HCT116 (cell line): ENCODE measurements around the gene FCHSD2. TPM values are rescaled to one million over a fixed set of nuclear protein-coding genes. Genes with fewer than 3 reads are reported as not detected.

ENCODE experiments used
- ATAC-seq: fragments of 200-7000 bp; cut with Tn5 transposase; 2 replicates; pipeline ENCODE4 v1.9.1; 2020; ENCODE audit warnings: mild to moderate bottlenecking, moderate library complexity
- BruUV-seq: library from RNA; stranded (reverse); fragments of 400-500 nt; replicated peaks from 2 replicates; lab custom pipeline; 2021; lab: Mats Ljungman, UMichigan
- CTCF ChIA-PET: fragments of 300-600 bp; sonication (Branson Sonifier 250); formaldehyde crosslinking; loops from one replicate; lab custom pipeline; 2021; ENCODE audit warnings: antibody characterized with exemption; lab: Charles Lee
- POLR2A ChIA-PET: fragments of 300-600, 350-600 bp; sonication (Branson Sonifier 250); formaldehyde crosslinking; loops from one replicate; lab custom pipeline; 2021; ENCODE audit warnings: antibody characterized with exemption; lab: Charles Lee
- RAD21 ChIA-PET, 2 experiments: fragments of 300-600 bp; sonication (Branson Sonifier 250); formaldehyde crosslinking; loops; one replicate each; lab custom pipeline; 2023; ENCODE audit warnings: low total read pairs in 2 of 2; ENCODE audit not compliant: uncharacterized antibody in 2 of 2, unreplicated experiment in 2 of 2, low non-redundant PET in 1 of 2; lab: Charles Lee
- DNase-seq: peaks from one replicate; pipeline ENCODE4 v3.0.0-alpha.2; 2010; ENCODE audit warnings: low read depth, low spot score
- H2AFZ ChIP-seq: fragments of 200-600 bp; shearing (Covaris generic), sonication (generic); 2 replicates; pipeline ENCODE4 v1.6.1; 2017; ENCODE audit warnings: low read depth, mixed run types, mixed read lengths, antibody characterized with exemption, low read length; ENCODE audit not compliant: poor library complexity, severe bottlenecking
- H3K27ac ChIP-seq: 2 replicates; pipeline ENCODE4 v1.5.1; 2012; ENCODE audit warnings: low read depth, low read length
- H3K27me3 ChIP-seq: fragments of 200-600 bp; sonication (generic); 2 replicates; pipeline ENCODE4 v1.6.1; 2016; ENCODE audit warnings: mixed run types, low read length, mixed read lengths; ENCODE audit not compliant: insufficient read depth
- H3K36me3 ChIP-seq, 2 experiments: fragments of 200-500 bp in 1 of 2; fragments of 200-600 bp in 1 of 2; sonication (Bioruptor generic) in 1 of 2; sonication (generic) in 1 of 2; 2 replicates each; pipeline versions ENCODE4 v1.5.1 to v1.6.1; 2014 to 2016; ENCODE audit warnings: low read length in 2 of 2, inconsistent platforms in 1 of 2, mixed read lengths in 1 of 2, mixed run types in 1 of 2; ENCODE audit not compliant: insufficient read depth in 2 of 2, control insufficient read depth in 1 of 2
- H3K4me1 ChIP-seq, 2 experiments: fragments of 200-600 bp in 1 of 2; sonication (generic) in 1 of 2; 2 replicates each; pipeline versions ENCODE4 v1.5.1 to v1.6.1; 2012 to 2017; ENCODE audit warnings: low read length in 2 of 2, inconsistent platforms in 1 of 2, mild to moderate bottlenecking in 1 of 2, mixed read lengths in 1 of 2, mixed run types in 1 of 2, moderate library complexity in 1 of 2; ENCODE audit not compliant: insufficient read depth in 2 of 2, control insufficient read depth in 1 of 2
- H3K4me2 ChIP-seq: fragments of 200-600 bp; sonication (generic); 2 replicates; pipeline ENCODE4 v1.6.1; 2017; ENCODE audit warnings: mixed run types, low read length, mixed read lengths
- H3K4me3 ChIP-seq, 2 experiments: fragments of 200-600 bp in 1 of 2; sonication (generic) in 1 of 2; replicated peaks in 1 of 2; 2 replicates each; pipeline ENCODE4 v1.5.1; 2011 to 2016; ENCODE audit warnings: low read length in 2 of 2, control low read depth in 1 of 2, low read depth in 1 of 2, mild to moderate bottlenecking in 1 of 2, mixed read lengths in 1 of 2, mixed run types in 1 of 2
- H3K79me2 ChIP-seq: fragments of 200-600 bp; sonication (generic); 2 replicates; pipeline ENCODE4 v1.6.1; 2017; ENCODE audit warnings: mild to moderate bottlenecking, mixed run types, low read length, moderate library complexity, mixed read lengths; ENCODE audit not compliant: insufficient read depth
- H3K9ac ChIP-seq: fragments of 200-600 bp; sonication (generic); 2 replicates; pipeline ENCODE4 v1.6.1; 2016; ENCODE audit warnings: low read length, mixed read lengths
- H3K9me2 ChIP-seq: fragments of 200-600 bp; sonication (generic), shearing (Covaris generic); 2 replicates; pipeline ENCODE4 v1.6.1; 2017; ENCODE audit warnings: mixed run types, mild to moderate bottlenecking, moderate library complexity; ENCODE audit not compliant: insufficient read depth
- H3K9me3 ChIP-seq, 2 experiments: fragments of 200-500 bp in 1 of 2; fragments of 200-600 bp in 1 of 2; sonication (Bioruptor generic) in 1 of 2; sonication (generic) in 1 of 2; 2 replicates each; pipeline ENCODE4 v1.6.1; 2014 to 2017; ENCODE audit warnings: low read length in 2 of 2, mixed read lengths in 2 of 2, inconsistent platforms in 1 of 2, low read depth in 1 of 2, mild to moderate bottlenecking in 1 of 2, mixed run types in 1 of 2, moderate library complexity in 1 of 2; ENCODE audit not compliant: control insufficient read depth in 1 of 2, insufficient read depth in 1 of 2
- H4K20me1 ChIP-seq: fragments of 200-600 bp; sonication (generic), shearing (Covaris generic); 2 replicates; pipeline ENCODE4 v1.6.1; 2017; ENCODE audit warnings: mixed run types, mild to moderate bottlenecking, moderate library complexity; ENCODE audit not compliant: insufficient read depth
- ATF3 ChIP-seq: IDR thresholded peaks from 2 replicates; pipeline ENCODE4 v1.6.1; 2012
- CEBPB ChIP-seq: IDR thresholded peaks from 2 replicates; pipeline ENCODE4 v1.6.1; 2012; ENCODE audit warnings: low read depth
- CTCF ChIP-seq, 3 experiments: fragments of 200-600 bp in 1 of 3; sonication (generic) in 1 of 3; IDR thresholded peaks in 2 of 3; conservative IDR thresholded peaks in 1 of 3; 2 replicates each; pipeline ENCODE4 v1.5.1; 2012 to 2017; ENCODE audit warnings: low read depth in 2 of 3, low read length in 2 of 3, antibody characterized with exemption in 1 of 3, borderline replicate concordance in 1 of 3, control low read depth in 1 of 3, mild to moderate bottlenecking in 1 of 3, mixed read lengths in 1 of 3, mixed run types in 1 of 3, moderate library complexity in 1 of 3; ENCODE audit not compliant: insufficient read depth in 1 of 3
- EZH2phosphoT487 ChIP-seq: fragments of 200-600 bp; IDR thresholded peaks from 2 replicates; pipeline ENCODE4 v1.6.1; 2018; ENCODE audit warnings: antibody characterized with exemption, borderline replicate concordance
- SIN3A ChIP-seq: IDR thresholded peaks from 2 replicates; pipeline ENCODE4 v1.6.1; 2012; ENCODE audit warnings: low read depth
- YY1 ChIP-seq: IDR thresholded peaks from 2 replicates; pipeline ENCODE4 v1.6.1; 2011; ENCODE audit warnings: low read length, low read depth, moderate library complexity, mild to moderate bottlenecking; ENCODE audit not compliant: insufficient replicate concordance; ENCODE audit errors: extremely low read depth
- ZBTB33 ChIP-seq: IDR thresholded peaks from 2 replicates; pipeline ENCODE4 v1.6.1; 2011; ENCODE audit warnings: mild to moderate bottlenecking, low read length, moderate library complexity; ENCODE audit not compliant: insufficient replicate concordance; ENCODE audit errors: extremely low read depth
- ZNF274 ChIP-seq: fragments of 200-500 bp; sonication (Bioruptor generic); IDR thresholded peaks from 2 replicates; pipeline ENCODE4 v1.6.1; 2014; ENCODE audit warnings: mild to moderate bottlenecking, low read depth, low read length, inconsistent platforms
- intact Hi-C: fragments of 100-400 bp; cut with micrococcal nuclease; formaldehyde crosslinking; loops from 2 replicates; pipeline ENCODE4 v1.10.0; 2022
- total RNA-seq: library from RNA; stranded (reverse); gene quantifications from one replicate; pipeline ENCODE4 v1.2.1, GENCODE V29; 2021; ENCODE audit not compliant: unreplicated experiment

The FCHSD2 gene
- total RNA-seq, 1 experiment from 2014 or later = 15.0 TPM

GRCh38 chr11:72926076-72926475 lies 216.0 kb downstream of the FCHSD2 start:
- RAD21 ChIA-PET = interaction anchor here in 1 of 2 experiments (1.2 kb wide), 1 partner anchor 251 kb away, joined by 3 read pairs; no protein-coding TSS in a partner anchor
- no peaks in the 10 kb centered on the region for H3K36me3 ChIP-seq
- CTCF ChIA-PET = interaction anchor here (2.5 kb wide), 1 partner anchor 252 kb away, joined by 22 read pairs; no protein-coding TSS in a partner anchor

More at GRCh38 chr11:72926076-72926475, 216.0 kb downstream of the FCHSD2 start:
- no peaks in the 10 kb centered on the region for H3K9me2 ChIP-seq
- no peak for DNase-seq
- ATAC-seq = no peak
- no peaks in the 10 kb centered on the region for H3K4me1 ChIP-seq
- no peaks in the 10 kb centered on the region for H3K27me3 ChIP-seq
- POLR2A ChIA-PET = no interaction called here
- intact Hi-C loops = no loop called here
- no peak overlapping the region for H3K9ac ChIP-seq
- no peak overlapping the region for H3K4me3 ChIP-seq
- H3K79me2 ChIP-seq = no peaks in the 10 kb centered on the region
- TF ChIP-seq ZBTB33 (no peak), SIN3A (no peak), EZH2phosphoT487 (no peak), ATF3 (no peak), YY1 (no peak), CEBPB (no peak), ZNF274 (no peak), CTCF (IDR thresholded peaks at IDR 0.05 in 2 of 3, conservative IDR thresholded peaks at IDR 0.05 in 1 of 3; ENCODE audit: borderline replicate concordance in 1 of 3, insufficient read depth in 1 of 3, low read depth in 2 of 3, low read length in 2 of 3) (no peak)
- H3K4me2 ChIP-seq = no peak overlapping the region
- BruUV-seq = no TSS peak
- H3K27ac ChIP-seq = no peak overlapping the region
- no peak overlapping the region for H2AFZ ChIP-seq
- no peaks in the 10 kb centered on the region for H4K20me1 ChIP-seq
- H3K9me3 ChIP-seq = no peaks in the 10 kb centered on the region
